HG02642 (cell line): ENCODE results near the gene CHD9NB.
"Not testable (repeated sequence)": the region's sequence is repeated elsewhere in the genome, so short reads cannot be mapped to it uniquely, and the experiment has no call there.

Experiments used
- ATAC-seq: cut with Tn5 transposase; IDR thresholded peaks from one replicate; pipeline ENCODE4 v1.9.1; 2021; ENCODE audit warnings: mild to moderate bottlenecking; ENCODE audit not compliant: unreplicated experiment, poor library complexity

CHD9NB gene

GRCh38 chr16:53036711-53037110, 16.0 kb downstream of the CHD9NB start:
- not testable (repeated sequence) for ATAC-seq

DNA sequence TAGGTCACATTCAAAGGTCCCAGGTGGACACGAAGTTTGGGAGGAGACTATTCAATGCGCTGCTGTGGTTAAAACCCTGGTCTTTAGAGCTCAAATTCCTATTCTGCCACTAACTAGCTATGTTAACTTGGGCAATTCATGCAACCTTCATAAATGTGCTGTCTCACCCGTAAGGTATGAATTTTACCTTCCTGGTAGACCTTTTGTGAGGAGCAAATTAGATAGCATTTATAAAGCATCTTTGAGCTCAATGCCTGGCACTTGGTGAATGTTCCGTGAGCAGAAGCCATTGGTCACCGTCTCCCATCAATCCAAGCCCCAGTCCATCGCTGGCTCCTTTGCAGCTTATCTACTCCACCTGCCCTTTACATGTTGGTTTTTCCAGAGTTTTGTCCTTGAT, 16.6 kb downstream of the CHD9NB start:
- ATAC-seq, result no peak

DNA sequence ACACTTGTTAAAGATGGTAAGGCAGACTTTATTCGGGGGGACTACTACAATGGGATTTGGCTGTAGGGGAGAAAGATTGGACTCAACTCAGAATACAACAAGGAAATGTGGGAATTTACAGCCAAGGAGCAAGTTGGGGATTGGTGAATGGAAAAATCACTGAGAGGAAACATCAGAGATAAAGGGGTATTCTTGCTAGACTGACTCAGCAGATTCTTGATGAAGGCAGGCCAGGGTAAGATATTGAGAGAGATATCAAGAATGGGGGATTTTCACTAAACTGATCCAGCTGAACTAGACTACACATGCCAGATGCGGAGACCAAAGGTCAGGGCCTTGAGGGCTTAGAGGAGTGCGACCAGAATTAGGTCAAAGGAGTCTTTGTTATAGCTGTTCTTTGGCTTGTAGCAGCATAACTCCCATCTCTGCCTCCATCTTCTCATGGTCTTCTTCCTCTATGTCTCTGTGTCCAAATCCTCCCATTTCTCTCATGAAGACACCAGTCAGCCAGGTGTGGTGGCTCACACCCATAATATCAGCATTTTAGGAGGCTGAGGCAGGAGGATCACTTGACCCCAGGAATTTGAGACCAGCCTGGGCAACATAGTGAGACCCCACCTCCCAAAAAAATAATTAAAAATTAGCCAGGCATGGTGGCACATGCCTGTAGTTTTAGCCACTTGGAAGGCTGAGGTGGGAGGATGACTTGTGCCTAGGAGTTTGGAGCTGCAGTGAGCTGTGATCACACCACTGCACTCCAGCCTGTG, 17.3 kb downstream of the CHD9NB start:
- ATAC-seq, result no peak

DNA sequence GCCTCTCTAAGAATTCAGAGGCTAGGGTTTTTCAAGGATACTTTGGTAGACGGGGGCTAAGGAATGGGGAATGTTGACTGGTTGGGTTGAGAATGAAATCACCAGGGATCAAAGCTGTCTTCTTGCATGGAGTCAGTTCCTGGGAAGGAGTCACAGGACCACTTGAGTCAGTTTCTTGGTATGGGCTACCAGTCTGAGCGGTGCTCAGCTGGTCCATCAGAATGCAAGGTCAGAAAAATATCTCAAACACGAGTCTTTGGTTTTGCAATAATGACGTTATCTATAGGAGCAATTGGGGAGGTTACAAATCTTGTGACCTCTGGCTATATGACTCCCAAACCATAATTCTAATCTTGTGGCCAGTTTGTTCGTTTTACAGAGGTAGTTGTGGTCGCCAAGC, 18.4 kb downstream of the CHD9NB start:
- no peak for ATAC-seq

GRCh38 chr16:53031323-53031942, 21.3 kb downstream of the CHD9NB start:
- no peak for ATAC-seq

DNA sequence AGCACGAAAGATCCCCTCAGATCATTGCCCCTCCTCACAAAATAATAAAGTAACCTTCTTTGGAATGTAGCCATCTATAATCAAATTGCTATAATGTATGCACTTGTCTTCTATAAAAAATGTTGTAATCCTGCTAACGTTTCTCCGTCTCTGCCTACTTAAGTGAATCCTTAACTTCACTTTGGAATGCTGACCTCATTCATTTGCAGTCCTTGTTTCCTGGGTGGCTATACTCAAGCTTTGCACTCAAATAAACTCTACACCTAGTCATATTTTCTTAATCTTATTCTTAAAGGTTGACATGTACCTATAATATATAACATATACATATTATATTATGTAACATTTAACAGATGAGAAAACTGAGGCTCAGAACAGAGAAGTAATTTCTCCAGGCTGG, 22.7 kb downstream of the CHD9NB start:
- no peak for ATAC-seq

- no peak for ATAC-seq
Measured at GRCh38 chr16:53024045-53024444, 28.7 kb downstream of the CHD9NB start.

DNA sequence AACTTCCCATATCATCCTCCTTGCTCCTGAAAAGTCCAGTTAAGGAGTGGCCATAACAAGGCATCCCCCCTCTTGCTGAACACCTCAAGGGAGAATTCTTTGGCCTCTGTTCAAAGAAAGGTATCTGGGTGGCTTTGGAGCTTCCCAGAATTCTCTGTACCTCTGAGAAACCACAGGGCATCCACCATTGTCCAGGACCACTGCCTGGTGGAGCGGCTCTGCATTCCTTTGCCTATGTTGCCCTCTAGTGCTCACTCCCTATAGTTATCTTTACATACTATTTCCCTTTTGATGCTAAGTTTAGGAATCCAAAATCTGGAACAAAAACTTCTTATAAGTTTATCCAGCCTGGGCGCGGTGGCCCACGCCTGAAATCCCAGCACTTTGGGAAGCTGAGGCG, 30.3 kb downstream of the CHD9NB start:
- no peak for ATAC-seq

DNA sequence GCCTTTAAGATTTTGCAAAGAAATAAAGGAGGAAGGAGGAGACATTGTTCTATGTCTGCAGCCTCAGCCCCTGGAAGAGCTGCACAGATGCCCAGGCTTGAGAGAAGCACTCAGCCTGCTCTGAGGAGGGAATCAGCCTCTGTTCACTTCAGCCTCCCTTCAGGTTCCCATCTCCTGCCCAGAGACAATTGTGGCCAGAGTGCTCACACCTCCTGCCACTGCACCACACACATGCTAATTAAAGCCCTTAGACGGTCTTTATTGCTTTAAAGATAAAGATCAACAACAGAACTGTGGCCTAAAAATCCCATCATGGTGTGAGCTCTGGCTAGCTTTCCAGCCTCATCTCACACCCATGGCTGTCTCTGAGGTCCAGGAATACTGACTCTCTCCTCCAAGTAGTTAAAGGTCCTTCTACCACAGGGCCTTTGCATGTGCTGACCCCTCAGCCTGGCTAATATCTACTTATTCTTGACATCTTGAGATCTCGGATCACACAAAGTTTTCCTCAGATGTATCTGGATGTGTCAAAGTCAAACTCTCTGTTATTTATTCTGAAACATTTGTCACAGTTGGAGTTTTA, 33.8 kb downstream of the CHD9NB start:
- ATAC-seq, result no peak

GRCh38 chr16:53014287-53014686, 38.4 kb downstream of the CHD9NB start:
- ATAC-seq, result no peak

GRCh38 chr16:53007095-53007494, 45.6 kb downstream of the CHD9NB start:
- no peak for ATAC-seq

DNA sequence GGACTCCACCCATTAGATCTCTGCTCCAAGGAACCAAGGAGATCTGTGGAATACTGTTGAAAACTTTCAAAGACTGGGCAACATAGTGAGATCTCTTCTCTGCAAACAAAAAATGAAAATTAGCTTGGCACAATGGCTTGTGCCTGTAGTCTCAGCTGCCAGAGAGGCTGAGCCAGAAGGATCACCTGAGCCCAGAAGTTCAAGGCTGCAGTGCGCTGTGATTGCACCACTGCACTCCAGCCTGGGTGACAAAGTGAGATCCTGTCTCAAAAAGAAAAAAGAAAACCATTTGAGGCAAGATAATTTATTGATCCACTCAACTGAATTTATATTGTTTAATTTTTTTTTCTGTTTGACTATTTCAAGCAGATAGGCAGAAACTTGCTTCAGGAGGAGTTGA, 54.8 kb downstream of the CHD9NB start:
- no peak for ATAC-seq

DNA sequence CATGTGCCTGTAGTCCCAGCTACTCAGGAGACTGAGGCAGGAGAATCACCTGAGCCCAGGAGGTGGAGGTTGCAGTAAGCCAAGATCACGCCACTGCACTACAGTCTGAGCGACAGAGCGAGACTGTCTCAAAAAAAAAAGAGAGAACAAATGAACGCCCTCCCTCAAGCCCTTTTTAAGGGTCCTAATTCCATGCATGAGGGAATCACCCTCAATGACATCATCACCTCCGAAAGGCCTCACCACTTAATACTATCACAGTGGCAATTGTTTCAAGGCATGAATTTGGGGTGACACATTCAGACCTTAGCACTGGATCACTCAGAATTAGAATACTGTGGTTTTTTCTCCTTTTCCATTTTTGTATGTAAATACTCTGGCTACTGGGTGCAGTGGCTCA, 57.8 kb downstream of the CHD9NB start:
- no peak for ATAC-seq

GRCh38 chr16:52993179-52993578, 59.5 kb downstream of the CHD9NB start:
- no peak for ATAC-seq

DNA sequence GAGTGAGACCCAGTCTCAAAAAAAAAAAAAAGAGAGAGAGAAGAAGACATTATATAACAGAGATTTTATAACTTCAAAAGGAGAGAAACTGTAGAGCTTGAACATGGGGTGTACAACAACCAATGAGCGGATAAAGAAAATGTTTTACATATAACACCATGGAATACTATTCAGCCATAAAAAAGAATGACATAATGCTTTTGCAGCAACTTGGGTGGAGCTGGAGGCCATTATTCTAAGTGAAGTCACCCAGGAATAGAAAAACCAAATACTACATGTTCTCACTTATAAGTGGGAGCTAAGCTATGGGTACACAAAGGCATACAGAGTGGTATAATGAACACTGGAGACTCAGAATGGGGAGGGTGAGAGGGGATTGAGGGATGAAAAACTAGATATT, 61.1 kb downstream of the CHD9NB start:
- no peak for ATAC-seq
